Frontal cortex (tissue), 4 donors: ENCODE results near the gene DMD. TPM values are rescaled to one million over a fixed set of nuclear protein-coding genes. Genes with fewer than 3 reads are reported as not detected.

Source experiments
- DNase-seq, 2 donors: peaks; one replicate each; pipeline ENCODE4 v3.0.0; 2012; ENCODE audit warnings: low spot score in 2 of 2
- FAIRE-seq: peaks from 2 replicates; lab custom pipeline; 2012; peaks lifted over from hg19 to GRCh38; lab: Jason Lieb, UNC
- total RNA-seq: library from RNA; depleted of rRNA; stranded (reverse); fragments of >200 nt; gene quantifications from one replicate; pipeline ENCODE4 v1.2.3, GENCODE V29; 2014
- donor health status: control.
- donor health status: control.
- donor health status: control.

The DMD gene
- total RNA-seq, 1 donor from 2014 or later, result 56.7 TPM

- DNase-seq (no peak), FAIRE-seq (no peak)
These were observed 1366.3 kb downstream of the DMD start for GRCh38 chrX:31845003-31845402.

GRCh38 chrX:31838617-31839016 lies 1372.7 kb downstream of the DMD start:
- no peak for DNase-seq
- FAIRE-seq, result no peak

GRCh38 chrX:31837445-31838049 lies 1373.8 kb downstream of the DMD start:
- no peak for DNase-seq
- no peak for FAIRE-seq

- no peak for DNase-seq
- FAIRE-seq, result no peak
These were observed 1374.9 kb downstream of the DMD start for GRCh38 chrX:31836479-31836878.

GRCh38 chrX:31832263-31832662 lies 1379.1 kb downstream of the DMD start:
- FAIRE-seq (no peak), DNase-seq (no peak)

- FAIRE-seq, result no peak
These were observed 1390.7 kb downstream of the DMD start for GRCh38 chrX:31820430-31821210.

GRCh38 chrX:31819455-31819854 lies 1391.9 kb downstream of the DMD start:
- FAIRE-seq, result no peak
- no peak for DNase-seq

More at GRCh38 chrX:31820430-31821210, 1390.7 kb downstream of the DMD start:
- DNase-seq, result no peak

GRCh38 chrX:31811106-31811505 lies 1400.2 kb downstream of the DMD start:
- FAIRE-seq, result no peak
- DNase-seq, result no peak

- FAIRE-seq, result no peak
- no peak for DNase-seq
These were observed 1403.0 kb downstream of the DMD start for GRCh38 chrX:31808357-31808756.

GRCh38 chrX:31807165-31807564 lies 1404.2 kb downstream of the DMD start:
- FAIRE-seq, result no peak
- no peak for DNase-seq

- DNase-seq (no peak), FAIRE-seq (no peak)
These were observed 1405.6 kb downstream of the DMD start for GRCh38 chrX:31805781-31806180.

GRCh38 chrX:31800219-31800618 lies 1411.1 kb downstream of the DMD start:
- DNase-seq (no peak), FAIRE-seq (no peak)

GRCh38 chrX:31796624-31797023 lies 1414.7 kb downstream of the DMD start:
- DNase-seq (no peak), FAIRE-seq (no peak)

- FAIRE-seq (no peak), DNase-seq (no peak)
These were observed 1463.9 kb downstream of the DMD start for GRCh38 chrX:31747411-31747810.

GRCh38 chrX:31743004-31743403 lies 1468.3 kb downstream of the DMD start:
- FAIRE-seq (no peak), DNase-seq (no peak)

- FAIRE-seq, result no peak
These were observed 1493.9 kb downstream of the DMD start for GRCh38 chrX:31717474-31717873.

GRCh38 chrX:31715675-31716074 lies 1495.7 kb downstream of the DMD start:
- no peak for FAIRE-seq
- no peak for DNase-seq

More at GRCh38 chrX:31717474-31717873, 1493.9 kb downstream of the DMD start:
- no peak for DNase-seq

- no peak for DNase-seq
- FAIRE-seq, result no peak
These were observed 1496.6 kb downstream of the DMD start for GRCh38 chrX:31714797-31715196.

- no peak for DNase-seq
- FAIRE-seq, result no peak
These were observed 1498.2 kb downstream of the DMD start for GRCh38 chrX:31713120-31713519.

- DNase-seq (no peak), FAIRE-seq (no peak)
These were observed 1500.2 kb downstream of the DMD start for GRCh38 chrX:31711166-31711565.

GRCh38 chrX:31708116-31708515 lies 1503.2 kb downstream of the DMD start:
- DNase-seq (no peak), FAIRE-seq (no peak)

GRCh38 chrX:31706466-31706865 lies 1504.9 kb downstream of the DMD start:
- DNase-seq, result no peak
- FAIRE-seq, result no peak
